GM19351 (cell line): ENCODE data around the gene MAP1LC3B2.

Source experiments
- ATAC-seq: cut with Tn5 transposase; IDR thresholded peaks from one replicate; pipeline ENCODE4 v1.9.1; 2021; ENCODE audit warnings: mild to moderate bottlenecking, moderate library complexity; ENCODE audit not compliant: unreplicated experiment

The MAP1LC3B2 gene

DNA sequence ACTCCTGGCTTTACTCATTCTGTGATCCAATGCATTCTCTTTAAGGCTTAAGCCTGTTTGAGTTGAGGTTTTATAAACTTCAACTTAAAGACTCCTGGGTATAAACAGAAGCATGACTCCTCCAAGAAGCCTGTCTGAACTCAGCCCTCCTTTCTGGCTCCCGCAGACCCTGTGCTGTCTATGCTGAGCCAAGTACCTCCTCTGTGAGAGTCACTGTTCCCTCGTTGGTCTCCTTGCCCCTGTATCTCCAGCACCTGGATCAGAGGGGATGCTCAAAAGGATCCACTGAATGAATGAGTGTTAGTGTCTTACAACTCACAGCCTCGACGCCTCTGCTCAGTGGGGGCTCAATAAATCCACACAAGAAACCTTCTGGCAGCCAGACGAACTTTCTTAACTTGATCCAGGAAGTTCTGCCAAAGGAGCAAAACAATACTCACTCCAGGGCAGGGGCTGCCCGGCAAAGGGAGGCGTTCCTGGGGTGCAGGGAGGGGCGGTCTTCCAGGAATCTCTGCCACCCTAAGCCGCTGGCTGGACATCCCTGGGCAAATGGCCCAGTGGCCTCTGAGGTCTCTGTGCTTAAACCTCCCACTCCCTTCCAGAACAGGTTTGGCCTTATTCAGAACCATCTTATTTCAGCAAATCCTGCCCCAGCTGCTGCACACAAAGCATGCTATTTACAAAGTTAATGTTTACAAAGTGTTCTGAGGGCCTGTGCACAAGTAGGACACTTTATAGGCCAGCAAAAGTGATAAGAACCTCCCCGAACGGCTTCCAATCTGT is 32.9 kb downstream of the MAP1LC3B2 start:
- ATAC-seq, result no peak

DNA sequence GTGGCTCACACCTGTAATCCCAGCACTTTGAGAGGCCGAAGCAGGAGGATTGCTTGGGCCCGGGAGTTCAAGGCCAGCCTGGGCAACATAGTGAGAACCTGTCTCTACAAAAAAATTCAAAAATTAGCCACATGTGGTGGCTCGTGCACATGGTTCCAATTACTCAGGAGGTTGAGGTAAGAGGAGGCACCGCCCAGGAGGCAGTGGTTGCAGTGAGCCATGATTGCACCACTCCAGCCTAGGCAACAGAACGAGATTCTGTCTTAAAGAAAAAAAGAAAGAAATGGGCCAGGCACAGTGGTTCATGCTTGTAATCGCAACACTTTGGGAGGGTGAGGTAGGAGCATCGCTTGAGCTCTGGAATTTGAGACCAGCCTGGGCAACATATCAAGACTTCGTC is 33.5 kb downstream of the MAP1LC3B2 start:
- no peak for ATAC-seq

DNA sequence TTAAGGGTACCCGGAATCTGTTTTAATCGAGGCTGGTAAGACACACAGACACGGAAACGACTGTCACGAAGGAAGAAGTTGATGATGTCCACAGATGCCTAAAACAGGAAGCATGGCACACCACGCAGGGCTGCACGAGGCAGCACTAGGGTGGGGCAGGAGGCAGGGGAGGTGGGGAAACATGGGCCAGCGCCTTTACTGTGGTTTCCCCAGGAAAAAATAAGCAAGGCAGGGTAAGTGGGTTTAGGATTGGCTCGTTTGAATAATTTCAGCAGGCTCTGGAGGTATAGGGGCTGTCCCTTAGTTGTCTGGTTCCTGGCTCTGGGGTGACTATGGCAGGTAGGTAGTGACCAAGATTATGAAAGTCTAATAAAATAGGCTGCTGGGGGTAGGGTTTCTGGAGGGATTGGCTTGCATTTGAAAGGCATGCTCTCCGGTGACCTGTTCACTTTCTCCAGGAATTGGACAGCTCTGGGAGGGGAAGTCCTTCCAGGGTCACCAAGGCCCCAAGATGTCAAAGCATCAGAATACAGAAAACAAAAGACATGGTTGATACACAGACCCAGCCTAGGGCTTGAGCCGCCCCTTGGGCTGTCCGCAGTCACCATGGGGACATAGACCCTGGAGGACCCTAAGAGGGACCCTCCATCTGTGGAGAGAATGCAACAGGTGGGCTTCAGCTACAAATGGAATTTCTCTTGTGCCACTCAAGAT is 35.3 kb downstream of the MAP1LC3B2 start:
- no peak for ATAC-seq

DNA sequence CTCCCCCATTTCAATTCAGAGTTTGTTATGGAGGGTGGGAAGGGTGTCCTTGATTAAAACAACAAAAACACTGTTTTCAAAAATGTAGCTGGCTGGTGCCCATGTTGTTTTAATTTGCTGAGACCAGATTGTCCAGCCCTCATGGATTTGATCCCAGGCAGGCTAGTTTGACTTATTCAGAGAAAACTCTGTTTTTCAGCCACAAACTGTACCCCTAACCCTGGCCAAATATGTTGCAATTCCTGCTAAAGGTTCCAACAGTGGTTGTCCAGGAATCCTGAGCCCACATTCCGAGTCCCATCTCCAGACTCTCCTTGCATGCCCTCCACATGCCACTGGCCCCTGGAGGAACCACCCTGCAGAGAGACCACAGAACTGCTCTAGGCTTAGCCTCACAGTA is 36.0 kb downstream of the MAP1LC3B2 start:
- ATAC-seq, result no peak

DNA sequence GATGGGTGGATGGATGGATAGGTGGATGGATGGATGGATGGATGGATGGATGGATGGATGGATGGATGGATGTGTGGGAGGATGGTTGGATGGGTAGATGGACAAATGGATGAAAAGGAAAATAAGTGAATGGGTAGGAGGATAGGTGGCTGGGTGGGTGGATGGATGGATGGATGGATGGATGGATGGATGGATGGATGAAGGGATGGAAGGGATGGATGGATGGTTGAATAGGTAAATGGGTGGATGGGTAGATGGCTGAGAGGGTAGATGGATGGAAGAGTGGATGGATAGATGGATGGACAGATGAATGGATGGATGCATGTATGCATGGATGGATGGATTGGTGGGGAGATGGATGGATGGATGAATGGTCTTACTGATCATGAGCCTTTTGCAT is 36.5 kb downstream of the MAP1LC3B2 start:
- ATAC-seq, result no peak

DNA sequence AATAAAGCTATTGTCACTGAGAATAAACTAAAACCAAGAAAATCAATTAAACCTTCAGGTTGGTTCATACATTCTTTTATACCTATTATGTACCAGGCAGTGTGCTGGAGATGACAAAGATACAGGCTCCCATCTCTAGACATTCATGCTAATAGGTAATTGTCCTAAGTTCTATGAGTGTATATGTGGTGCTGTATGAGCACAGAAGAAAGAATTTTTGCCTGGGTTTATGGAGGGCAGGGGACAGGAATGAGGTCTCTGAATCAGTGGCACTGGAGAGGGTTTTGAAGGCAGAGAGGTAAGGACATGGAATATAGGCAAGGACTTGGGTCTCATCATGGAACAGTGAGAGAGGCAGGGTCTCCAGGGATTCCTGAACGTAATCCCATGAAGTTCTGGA is 38.7 kb downstream of the MAP1LC3B2 start:
- ATAC-seq, result no peak

DNA sequence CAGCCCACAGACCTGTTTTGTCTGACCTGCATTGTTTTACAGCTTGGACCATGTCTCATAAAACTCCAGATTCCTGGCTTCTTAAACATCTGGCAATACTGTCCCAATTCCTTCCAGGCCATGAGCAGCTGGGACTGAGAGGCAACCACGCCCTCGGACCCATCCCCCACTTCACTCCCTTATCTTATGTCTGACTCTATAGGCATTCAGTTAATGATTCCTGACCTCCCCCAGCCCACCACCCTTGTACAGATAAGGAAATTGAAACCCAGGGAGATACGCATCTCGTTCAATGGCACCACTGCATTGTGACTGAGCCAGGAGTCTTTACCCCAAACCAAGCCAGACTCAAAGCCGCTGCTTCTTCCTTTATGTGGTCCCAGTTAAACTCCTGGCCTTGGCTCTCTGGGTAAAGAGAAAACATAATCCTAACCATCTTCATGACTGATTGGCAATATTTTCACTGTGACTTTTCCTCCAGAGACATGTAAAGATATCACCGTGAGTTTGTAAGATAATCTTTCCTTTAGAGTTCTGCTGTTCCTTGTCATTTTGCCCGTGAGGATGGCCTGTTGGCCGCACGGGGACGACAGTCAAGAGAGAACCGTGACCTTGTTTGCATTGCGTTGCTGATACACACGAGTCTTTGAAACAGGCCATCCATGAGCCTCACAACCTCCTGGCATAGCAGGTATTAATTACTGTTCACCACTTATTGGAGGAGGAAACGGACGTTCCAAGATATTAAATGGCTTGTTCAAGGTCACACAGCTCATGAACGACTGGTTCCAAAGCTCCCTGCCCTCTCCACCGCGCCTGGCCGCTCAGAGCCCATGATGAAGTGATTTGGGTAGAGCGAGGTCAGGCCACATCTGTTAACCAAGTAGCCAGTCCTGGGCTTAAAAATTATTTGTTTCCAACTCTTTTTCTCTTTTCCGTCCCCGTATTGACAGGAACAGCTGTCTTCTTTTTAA is 39.4 kb downstream of the MAP1LC3B2 start:
- ATAC-seq, result no peak

DNA sequence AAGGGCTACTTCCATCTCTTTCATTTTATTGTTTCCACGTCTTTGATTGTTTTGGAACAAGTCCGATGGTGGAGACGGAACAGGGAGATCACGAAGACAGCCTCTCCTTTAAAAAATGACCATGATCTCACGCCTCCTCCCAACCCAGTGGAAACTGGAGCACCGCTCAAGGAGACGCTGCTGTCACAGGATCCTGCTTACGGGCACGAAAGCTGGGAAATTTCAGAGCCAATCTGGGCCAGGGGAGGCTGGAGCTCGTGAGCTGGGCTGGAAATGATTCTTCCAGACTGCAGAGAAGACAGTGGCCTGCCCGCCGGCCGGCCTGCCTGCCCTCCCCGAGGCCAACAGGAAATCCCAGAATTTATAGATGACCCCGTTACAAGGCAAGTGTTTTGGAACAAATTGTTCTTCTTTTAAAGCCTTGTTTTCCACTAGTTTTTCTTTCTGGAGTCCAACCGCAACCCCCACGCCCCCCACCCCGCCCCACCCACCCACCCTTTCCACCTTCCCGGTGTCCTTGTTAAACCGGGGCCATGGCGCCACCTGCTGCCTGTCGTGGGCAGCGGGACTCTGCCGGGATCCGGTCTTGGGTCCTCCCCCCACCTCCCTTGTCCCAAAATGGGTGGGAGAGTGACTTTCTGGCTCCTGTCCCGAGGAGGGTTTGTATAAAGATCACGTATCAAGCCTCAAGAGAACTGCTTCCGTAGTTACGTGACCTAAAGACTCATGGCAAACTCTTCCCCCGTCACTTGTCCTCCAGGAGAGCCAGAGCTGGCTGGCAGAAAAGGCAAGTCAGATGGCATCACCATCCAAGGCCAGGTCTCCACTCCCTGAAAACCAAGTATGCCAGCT is 40.3 kb downstream of the MAP1LC3B2 start:
- ATAC-seq, result no peak

DNA sequence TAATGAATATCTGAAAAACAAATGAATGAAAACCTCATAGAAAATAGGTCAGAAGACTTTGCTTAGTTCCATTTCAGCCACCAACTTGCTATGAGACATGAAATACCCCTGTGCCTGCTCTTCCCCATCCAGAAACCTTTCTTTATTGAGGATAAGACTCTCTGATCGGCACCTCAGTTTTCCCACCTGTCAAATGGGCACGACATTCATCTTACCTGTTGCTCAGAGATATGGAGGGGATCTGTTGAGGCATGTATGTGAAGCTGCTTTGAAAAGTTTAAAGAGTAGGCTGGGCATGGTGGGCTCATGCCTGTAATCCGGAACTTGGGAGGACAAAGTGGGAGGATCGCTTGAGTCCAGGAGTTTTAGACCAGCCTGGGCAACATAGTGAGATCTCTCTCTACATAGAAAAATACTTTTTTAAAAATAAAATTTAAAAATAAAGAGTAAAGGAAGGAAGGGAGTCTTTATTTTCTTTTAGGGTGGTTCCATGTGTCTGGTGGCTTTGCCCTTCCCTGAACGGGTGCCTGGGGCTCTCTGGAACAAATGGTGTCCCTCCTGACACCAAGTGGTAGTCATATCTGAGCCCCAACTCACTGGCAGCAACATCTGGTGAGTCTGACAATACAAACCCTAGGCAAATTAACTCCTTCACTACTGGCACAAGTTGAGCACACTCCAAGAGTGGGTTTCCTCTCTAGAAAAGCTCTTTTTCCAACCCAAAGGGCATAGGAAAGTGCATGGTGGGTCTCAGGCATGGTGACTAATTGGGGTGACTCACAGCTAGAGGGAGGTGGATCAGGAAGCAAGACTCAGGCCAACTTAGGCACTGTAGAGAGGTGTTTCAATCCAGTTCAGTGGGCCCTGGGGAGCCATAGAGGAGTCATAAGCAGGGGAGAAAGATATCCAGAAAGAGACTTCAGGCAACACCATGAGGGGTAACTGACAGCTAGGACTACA is 42.1 kb downstream of the MAP1LC3B2 start:
- no peak for ATAC-seq

DNA sequence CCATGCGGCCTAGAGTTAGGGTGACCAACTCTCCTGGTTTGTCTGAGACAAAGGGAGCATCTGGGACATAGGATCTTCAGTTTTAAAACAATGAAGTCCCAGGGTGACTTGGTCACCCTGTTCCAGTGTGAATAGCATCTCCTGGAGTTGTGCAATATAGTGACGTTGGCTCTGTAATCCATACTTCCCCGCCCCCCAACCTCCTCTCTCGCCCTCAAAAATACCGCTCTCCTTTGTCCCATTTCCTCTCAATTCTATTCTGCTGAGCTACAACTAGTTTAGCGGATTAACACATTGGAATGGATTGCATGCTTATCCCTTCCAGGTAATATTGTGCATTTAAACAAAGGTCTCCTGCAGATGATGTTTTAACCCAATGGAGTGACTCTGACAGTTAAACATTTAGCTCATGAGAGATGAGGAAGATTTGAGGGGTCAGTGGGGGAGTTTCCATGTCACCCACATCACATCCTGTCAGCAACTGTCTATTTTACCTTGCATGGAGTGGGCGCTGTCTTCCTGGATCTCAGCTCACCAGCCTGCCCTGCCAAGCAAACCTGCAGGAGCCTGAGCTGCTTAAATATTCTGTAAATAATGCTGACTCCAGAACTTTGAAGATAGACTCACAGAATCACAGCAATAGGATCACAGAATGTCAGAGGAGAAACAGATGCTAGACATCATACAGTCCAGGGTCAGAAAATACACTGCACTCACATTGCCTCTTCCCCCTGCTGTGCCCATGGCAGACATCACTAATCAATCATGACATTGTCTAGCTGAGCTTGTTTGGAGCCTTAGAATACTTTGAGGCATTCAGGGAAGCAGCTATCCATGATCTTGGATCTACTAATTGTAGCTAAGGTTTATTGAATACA is 43.0 kb downstream of the MAP1LC3B2 start:
- ATAC-seq, result no peak

DNA sequence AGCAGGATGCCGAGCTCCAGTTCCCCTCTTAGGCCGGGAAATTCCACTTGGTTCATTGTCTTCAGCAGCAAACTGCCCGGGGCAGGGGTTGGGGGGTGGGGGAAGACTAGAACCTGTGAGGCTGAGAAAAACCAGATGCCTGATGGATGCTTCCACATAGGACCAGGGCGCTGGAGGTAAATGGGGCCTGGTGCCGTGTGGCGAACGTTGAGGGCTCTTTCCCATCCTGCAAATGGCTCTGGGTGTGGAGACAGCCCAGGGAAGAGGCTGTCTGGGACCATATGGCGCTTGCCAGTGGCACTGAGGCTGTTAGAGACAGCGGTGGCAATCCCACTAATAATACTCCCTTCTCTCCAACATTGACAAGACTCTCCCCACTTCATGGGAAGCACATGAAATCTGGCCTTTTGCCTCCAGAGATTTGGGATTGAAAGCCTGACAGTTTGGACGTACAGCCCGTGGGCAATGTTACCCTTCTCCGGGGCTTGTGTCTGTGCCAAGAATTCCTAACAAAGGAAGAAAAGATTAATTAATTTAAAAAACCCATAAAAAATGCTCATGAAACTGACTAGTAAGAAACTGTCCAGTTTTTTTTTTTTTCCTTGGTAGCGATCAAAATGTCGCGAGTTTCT is 44.5 kb downstream of the MAP1LC3B2 start:
- no peak for ATAC-seq

DNA sequence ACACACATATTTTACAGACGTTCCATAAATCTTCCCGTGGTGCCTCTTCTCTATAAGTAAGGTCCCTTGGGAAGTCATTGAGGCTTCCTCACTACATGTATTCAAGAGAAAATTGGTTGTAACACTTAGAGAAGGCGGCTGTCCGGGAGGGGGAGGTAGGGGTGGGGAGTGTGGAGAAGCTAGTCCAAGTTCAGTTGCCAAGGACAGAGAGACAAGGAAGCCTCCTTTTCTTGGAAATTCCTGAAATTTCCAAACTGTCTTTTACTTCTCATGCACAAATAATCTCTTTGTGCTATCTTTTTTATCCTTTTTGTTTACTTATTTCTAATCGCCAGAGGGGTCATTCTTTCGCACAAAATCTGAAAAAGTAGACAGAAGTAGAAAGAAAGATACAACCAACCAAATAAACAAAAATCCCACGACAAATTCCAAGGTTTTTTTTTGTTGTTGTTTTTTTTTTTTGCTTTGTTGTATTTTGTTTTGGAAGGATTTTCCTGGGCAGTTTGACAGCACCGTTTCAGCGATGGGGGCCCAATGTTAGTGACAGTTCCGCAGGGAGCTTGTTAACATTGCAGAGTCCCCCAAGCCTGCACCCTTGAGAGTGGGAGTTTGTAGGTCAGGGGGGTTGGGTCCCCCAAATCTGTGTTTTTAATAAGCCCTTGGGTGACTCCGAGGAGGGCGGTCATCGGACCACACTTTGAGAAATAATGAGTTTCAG is 45.2 kb downstream of the MAP1LC3B2 start:
- ATAC-seq, result no peak

DNA sequence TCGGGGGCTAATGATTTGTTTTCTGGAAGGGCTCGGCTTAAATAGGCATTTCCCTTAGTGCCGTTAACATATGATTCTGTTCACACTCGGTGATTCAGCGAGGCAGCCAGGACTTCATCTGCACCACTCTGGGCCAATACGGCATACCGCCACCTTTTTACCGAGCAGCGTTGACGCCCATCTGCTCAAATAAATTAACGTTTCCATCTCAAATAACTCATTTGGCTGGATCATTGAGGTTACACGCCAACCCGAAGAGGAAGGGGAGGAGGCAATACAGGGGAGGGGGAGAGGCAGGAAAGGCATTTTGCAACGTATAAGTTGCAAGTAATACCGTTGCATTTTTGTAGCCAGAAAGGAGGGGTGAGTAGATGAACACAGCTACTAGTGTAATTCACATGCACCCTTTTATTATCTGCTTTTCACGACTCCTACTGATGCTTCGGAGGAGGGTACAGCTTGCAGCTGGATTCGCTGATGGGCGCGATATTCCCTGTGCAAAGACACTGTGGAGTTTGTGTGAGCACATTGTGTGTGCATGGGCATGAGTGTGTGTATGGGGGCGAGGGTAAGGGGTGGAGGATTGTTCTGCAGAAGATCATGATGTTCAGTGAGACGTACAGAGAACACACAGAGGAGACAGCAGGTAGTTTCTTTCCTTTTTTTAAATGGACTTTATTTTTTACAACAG is 45.9 kb downstream of the MAP1LC3B2 start:
- no peak for ATAC-seq

DNA sequence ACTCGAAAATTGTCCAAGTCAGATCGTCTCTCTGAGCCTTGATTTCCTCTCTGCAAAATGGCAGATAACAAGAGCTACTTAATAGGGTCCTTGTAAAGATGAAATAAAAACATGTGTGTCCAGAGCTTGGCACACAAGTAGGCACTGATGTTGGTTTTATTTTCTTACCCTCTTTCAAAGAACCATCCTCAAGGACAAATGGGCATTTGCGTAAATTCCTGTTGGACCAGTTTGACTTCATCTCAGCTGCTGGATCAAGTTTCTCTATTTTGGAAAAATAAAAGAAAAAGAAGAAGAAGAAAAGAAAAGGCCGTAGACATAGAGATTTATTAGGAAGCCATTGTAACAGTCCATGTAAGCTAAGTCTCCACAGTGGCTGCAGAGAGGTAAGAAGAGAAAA is 47.2 kb downstream of the MAP1LC3B2 start:
- ATAC-seq, result no peak

DNA sequence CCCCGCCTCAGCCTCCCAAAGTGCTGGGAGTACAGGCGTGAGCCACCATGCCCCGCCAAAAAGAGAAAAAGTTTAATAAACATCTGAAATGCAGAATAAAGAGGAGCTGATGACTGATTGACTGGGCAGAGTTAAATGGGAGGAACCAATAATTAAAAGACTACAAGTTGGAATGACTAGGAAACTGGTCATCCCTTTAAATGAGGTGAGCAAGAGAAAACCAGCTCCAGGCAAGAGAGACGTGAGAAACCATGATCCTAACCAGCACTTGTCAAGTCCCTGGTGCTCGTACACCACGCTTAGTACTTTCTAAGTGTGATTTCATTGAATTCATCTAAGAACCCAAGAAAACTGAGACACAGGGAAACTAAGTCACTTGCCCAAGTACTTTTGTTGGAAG is 47.9 kb downstream of the MAP1LC3B2 start:
- ATAC-seq, result no peak

DNA sequence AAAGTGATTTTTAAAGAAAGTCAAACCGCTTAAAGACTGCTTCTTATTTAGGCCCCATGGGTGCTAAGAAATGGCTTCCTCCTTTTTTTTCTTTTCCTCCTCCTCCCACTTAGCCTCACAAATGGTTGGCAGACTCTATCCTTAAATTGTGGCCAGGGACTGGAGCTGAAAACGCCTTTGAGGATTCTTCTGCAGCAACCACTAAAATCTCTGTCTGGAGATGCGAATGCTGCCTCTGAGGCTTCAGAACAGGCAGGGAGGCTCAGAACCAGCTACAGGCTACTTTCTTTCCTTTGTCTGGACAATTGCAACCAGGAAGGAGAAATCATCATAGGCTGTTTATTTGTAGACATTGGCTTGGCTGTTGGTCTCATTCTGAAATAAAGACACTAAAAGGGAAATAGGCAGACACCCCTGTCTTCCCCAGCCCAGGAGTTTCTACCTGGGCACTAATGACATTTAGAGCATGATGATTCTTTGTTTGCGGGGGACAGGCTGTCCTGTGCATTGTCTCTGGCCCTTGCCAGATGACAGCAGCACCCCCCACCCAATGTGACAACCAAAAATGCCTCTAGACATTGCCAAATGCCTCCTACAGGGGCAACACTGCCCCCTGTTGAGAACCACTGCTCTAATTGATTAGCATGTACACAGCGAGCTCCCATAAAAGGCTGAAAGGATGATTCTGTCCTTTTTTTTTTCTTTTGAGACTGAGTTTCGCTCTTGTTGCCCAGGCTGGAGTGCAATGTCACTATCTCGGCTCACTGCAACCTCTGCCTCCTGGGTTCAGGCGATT is 50.3 kb downstream of the MAP1LC3B2 start:
- ATAC-seq, result no peak
